Skeletal muscle tissue (tissue), 4 donors: Measurements from ENCODE around the gene ZFX. TPM values are rescaled to one million over a fixed set of nuclear protein-coding genes. Genes with fewer than 3 reads are reported as not detected.
A peak's percentile ranks its signal among the peaks of the same experiment; 100 is the strongest.
"Not testable (repeated sequence)": the region's sequence is repeated elsewhere in the genome, so short reads cannot be mapped to it uniquely, and the experiment has no call there.

Experiments used
- H3K27ac ChIP-seq: one replicate; pipeline ENCODE4 v1.7.0; 2013; ENCODE audit warnings: mild to moderate bottlenecking, low read depth, low read length, inconsistent platforms
- H3K27me3 ChIP-seq, 3 donors: one replicate each; pipeline ENCODE4 v1.7.0; 2013; ENCODE audit warnings: low read length in 3 of 3; ENCODE audit not compliant: control insufficient read depth in 3 of 3, insufficient read depth in 3 of 3
- H3K36me3 ChIP-seq, 3 donors: one replicate each; pipeline ENCODE4 v1.7.0; 2013; ENCODE audit warnings: low read length in 3 of 3; ENCODE audit not compliant: control insufficient read depth in 3 of 3, insufficient read depth in 3 of 3
- H3K4me1 ChIP-seq, 3 donors: one replicate each; pipeline ENCODE4 v1.7.0; 2013; ENCODE audit warnings: low read length in 3 of 3, mild to moderate bottlenecking in 3 of 3; ENCODE audit not compliant: control insufficient read depth in 3 of 3, insufficient read depth in 3 of 3
- H3K4me3 ChIP-seq, 3 donors: one replicate each; pipeline ENCODE4 v1.7.0; 2013; ENCODE audit warnings: low read length in 3 of 3
- H3K9ac ChIP-seq, 3 donors: one replicate each; pipeline ENCODE4 v1.7.0; 2013; ENCODE audit warnings: low read length in 3 of 3, mild to moderate bottlenecking in 3 of 3, moderate library complexity in 2 of 3, low read depth in 1 of 3
- H3K9me3 ChIP-seq, 3 donors: one replicate each; pipeline ENCODE4 v1.7.0; 2013; ENCODE audit warnings: low read length in 3 of 3; ENCODE audit not compliant: control insufficient read depth in 3 of 3
- total RNA-seq: library from RNA; depleted of rRNA; stranded (reverse); fragments of >200 nt; gene quantifications from one replicate; pipeline ENCODE4 v1.2.3, GENCODE V29; 2014
- donor health status: Osteomylitis.

Gene ZFX
- total RNA-seq, 1 donor from 2014 or later, result 29.7 TPM

- Histone ChIP-seq H3K9me3 (no peaks in the 10 kb centered on the region), H3K4me3 (no peak overlapping the region), H3K36me3 (no peaks in the 10 kb centered on the region), H3K27me3 (no peaks in the 10 kb centered on the region), H3K9ac (no peak overlapping the region), H3K27ac (no peak overlapping the region), H3K4me1 (no peaks in the 10 kb centered on the region)
These were observed 12.3 kb upstream of the ZFX start for GRCh38 chrX:24137192-24137591.

GRCh38 chrX:24143982-24144381 is 5.5 kb upstream of the ZFX start:
- H3K27me3 ChIP-seq, H3K9me3 ChIP-seq, H3K9ac ChIP-seq, H3K36me3 ChIP-seq, H3K27ac ChIP-seq, H3K4me3 ChIP-seq: not testable (repeated sequence)
- peaks cover 0 to 13% (median 9%) of the 10 kb centered on the region in 3 donors for H3K4me1 ChIP-seq

- Histone ChIP-seq H3K27me3 (no peaks in the 10 kb centered on the region), H3K36me3 (no peaks in the 10 kb centered on the region), H3K9me3 (no peaks in the 10 kb centered on the region), H3K27ac (no peak overlapping the region), H3K9ac (no peak overlapping the region), H3K4me1 (peaks cover 0 to 13% (median 9%) of the 10 kb centered on the region in 3 donors), H3K4me3 (no peak overlapping the region)
These were observed 5.0 kb upstream of the ZFX start for GRCh38 chrX:24144528-24144927.

GRCh38 chrX:24145303-24146186 is 4.0 kb upstream of the ZFX start:
- Histone ChIP-seq H3K9ac (no peak overlapping the region), H3K27ac (peak overlapping the region; percentile 96), H3K27me3 (no peaks in the 10 kb centered on the region), H3K9me3 (no peaks in the 10 kb centered on the region), H3K36me3 (no peaks in the 10 kb centered on the region), H3K4me3 (no peak overlapping the region), H3K4me1 (peaks cover 0 to 13% (median 9%) of the 10 kb centered on the region in 3 donors)

GRCh38 chrX:24146283-24146949 is 3.1 kb upstream of the ZFX start:
- peak overlapping the region; percentile 96 for H3K27ac ChIP-seq
- H3K4me3 ChIP-seq, result peak overlapping the region; percentile 2 to 43 (median 41)
- no peaks in the 10 kb centered on the region for H3K27me3 ChIP-seq
- H3K36me3 ChIP-seq, result no peaks in the 10 kb centered on the region
- no peaks in the 10 kb centered on the region for H3K9me3 ChIP-seq
- H3K9ac ChIP-seq, result peak overlapping the region; percentile 10 to 65 (median 45)
- H3K4me1 ChIP-seq, result peaks cover 4 to 19% (median 9%) of the 10 kb centered on the region in 3 donors

GRCh38 chrX:24147165-24147564 is 2.4 kb upstream of the ZFX start:
- H3K36me3 ChIP-seq, result no peaks in the 10 kb centered on the region
- H3K4me1 ChIP-seq, result peaks cover 4 to 24% (median 9%) of the 10 kb centered on the region in 3 donors
- H3K9ac ChIP-seq, result no peak overlapping the region
- no peaks in the 10 kb centered on the region for H3K27me3 ChIP-seq
- peak overlapping the region; percentile 96 for H3K27ac ChIP-seq
- H3K4me3 ChIP-seq, result no peak overlapping the region
- no peaks in the 10 kb centered on the region for H3K9me3 ChIP-seq

- H3K27me3 ChIP-seq, result no peaks in the 10 kb centered on the region
- H3K36me3 ChIP-seq, result no peaks in the 10 kb centered on the region
- H3K9me3 ChIP-seq, result no peaks in the 10 kb centered on the region
- peak overlapping the region; percentile 96 for H3K27ac ChIP-seq
- peak overlapping the region; percentile 77 to 90 (median 86) for H3K9ac ChIP-seq
- peak overlapping the region; percentile 60 to 62 (median 61) for H3K4me3 ChIP-seq
- peaks cover 11 to 31% (median 13%) of the 10 kb centered on the region in 3 donors for H3K4me1 ChIP-seq
These were observed 1.4 kb upstream of the ZFX start for GRCh38 chrX:24148121-24148520.

- Histone ChIP-seq H3K27me3 (no peaks in the 10 kb centered on the region), H3K9ac (peak overlapping the region; percentile 77 to 90 (median 86)), H3K9me3 (no peaks in the 10 kb centered on the region), H3K27ac (peak overlapping the region; percentile 96), H3K4me3 (peak overlapping the region; percentile 60 to 62 (median 61)), H3K4me1 (peaks cover 17 to 38% (median 19%) of the 10 kb centered on the region in 3 donors), H3K36me3 (no peaks in the 10 kb centered on the region)
These were observed 786 bp upstream of the ZFX start for GRCh38 chrX:24148535-24149350.

- peak overlapping the region; percentile 86 to 89 (median 89) for H3K9ac ChIP-seq
- peaks cover 21 to 44% (median 24%) of the 10 kb centered on the region in 3 donors for H3K4me1 ChIP-seq
- H3K27ac ChIP-seq, result peak overlapping the region; percentile 96
These were observed 692 bp downstream of the ZFX start for GRCh38 chrX:24150051-24150790.

More at GRCh38 chrX:24150051-24150790, 692 bp downstream of the ZFX start:
- H3K36me3 ChIP-seq, result no peaks in the 10 kb centered on the region
- peak overlapping the region; percentile 75 to 90 (median 79) for H3K4me3 ChIP-seq
- no peaks in the 10 kb centered on the region for H3K9me3 ChIP-seq
- H3K27me3 ChIP-seq, result no peaks in the 10 kb centered on the region
